Esophagus squamous epithelium (tissue), 5 donors: ENCODE results near the gene NBL1. TPM values are rescaled to one million over a fixed set of nuclear protein-coding genes. Genes with fewer than 3 reads are reported as not detected.
"Not testable (repeated sequence)": the region's sequence is repeated elsewhere in the genome, so short reads cannot be mapped to it uniquely, and the experiment has no call there.

Source experiments
- DNase-seq: peaks from one replicate; lab custom pipeline; 2025; lab: John Stamatoyannopoulos, UW
- H3K27ac ChIP-seq, 4 donors: fragments of 200-600 bp; sonication (generic); one replicate each; pipeline ENCODE4 v1.5.1; 2016 to 2019; ENCODE audit warnings: mild to moderate bottlenecking in 1 of 4
- H3K27me3 ChIP-seq, 4 donors: fragments of 200-600 bp; sonication (generic); 1 replicate in 3 of 4; 2 replicates in 1 of 4; pipeline versions ENCODE4 v1.5.1 to v1.6.0; 2017 to 2021; ENCODE audit warnings: antibody characterized with exemption in 1 of 4
- H3K36me3 ChIP-seq, 3 donors: fragments of 200-600 bp; sonication (generic); one replicate each; pipeline ENCODE4 v1.5.1; 2016 to 2019
- H3K4me1 ChIP-seq, 3 donors: fragments of 200-600 bp; sonication (generic); one replicate each; pipeline ENCODE4 v1.5.1; 2017 to 2019
- H3K4me3 ChIP-seq, 4 donors: fragments of 200-600 bp; sonication (generic); 1 replicate in 3 of 4; 2 replicates in 1 of 4; pipeline ENCODE4 v1.5.1; 2016 to 2019; ENCODE audit warnings: mild to moderate bottlenecking in 2 of 4, moderate library complexity in 1 of 4
- H3K9me3 ChIP-seq, 3 donors: fragments of 200-600 bp; sonication (generic); one replicate each; pipeline ENCODE4 v1.5.1; 2016 to 2019
- POLR2A ChIP-seq, 4 donors: fragments of 450-650 bp; IDR thresholded peaks; one replicate each; pipeline ENCODE4 v1.6.1; 2017; ENCODE audit warnings: antibody characterized with exemption in 4 of 4, mild to moderate bottlenecking in 4 of 4, moderate library complexity in 3 of 4
- WGBS, 2 donors: methylation state at CpG; one replicate each; pipeline ENCODE4 v1.1.5; 2018; 5-methylcytosine and 5-hydroxymethylcytosine counted together
- intact Hi-C: fragments of 100-400 bp; cut with DNase I; formaldehyde crosslinking; loops from one replicate; pipeline ENCODE4 v1.15.0; 2022
- total RNA-seq, 4 donors: library from RNA; depleted of rRNA; stranded (reverse); fragments of >200 nt; gene quantifications; one replicate each; pipeline ENCODE4 v1.1.0, GENCODE V29; 2016
- TF ChIP-seq, protein P1 (sequence below), 6 experiments: fragments of 450-650 bp in 4 of 6; fragments of 200-600 bp in 2 of 6; sonication (generic) in 2 of 6; IDR thresholded peaks; one replicate each; pipeline ENCODE4 v1.5.1; 2016 to 2019; ENCODE audit warnings: antibody characterized with exemption in 6 of 6, mild to moderate bottlenecking in 4 of 6, moderate library complexity in 4 of 6
- donor health status: DM: yes; HTN: yes; CAD: no.

NBL1 gene
- total RNA-seq, 4 donors from 2014 or later = 67.8 to 170 (median 95.1) TPM

DNA sequence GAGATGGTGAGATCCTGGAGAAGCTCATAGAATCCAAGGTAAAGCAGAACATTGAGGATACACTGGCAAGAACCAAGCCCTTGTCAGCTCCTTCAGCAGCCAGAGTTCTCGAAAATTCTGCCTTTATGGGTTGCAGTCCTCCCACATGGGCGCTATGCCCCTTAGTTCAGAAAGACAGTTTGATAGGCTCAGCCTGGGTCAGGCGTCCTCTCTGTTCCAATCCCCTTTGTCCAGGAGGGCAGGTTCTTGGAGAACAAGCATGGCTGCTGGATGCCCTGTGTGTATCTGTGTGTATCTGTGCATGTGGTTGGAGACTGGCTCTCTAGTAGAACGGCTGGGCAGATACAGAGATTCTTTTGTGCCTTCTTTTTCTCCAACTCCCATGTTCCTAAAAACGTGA, 8.0 kb upstream of the NBL1 start:
- Histone ChIP-seq H3K4me3 (no peak overlapping the region), H3K4me1 (peaks cover 14 to 28% (median 23%) of the 10 kb centered on the region in 3 donors), H3K36me3 (no peaks in the 10 kb centered on the region), H3K9me3 (no peaks in the 10 kb centered on the region), H3K27ac (no peak overlapping the region), H3K27me3 (no peaks in the 10 kb centered on the region)
- no peak for DNase-seq
- intact Hi-C loops = no loop called here
- TF ChIP-seq POLR2A (IDR thresholded peaks at IDR 0.05) = no peak
- TF ChIP-seq, protein P1, sequence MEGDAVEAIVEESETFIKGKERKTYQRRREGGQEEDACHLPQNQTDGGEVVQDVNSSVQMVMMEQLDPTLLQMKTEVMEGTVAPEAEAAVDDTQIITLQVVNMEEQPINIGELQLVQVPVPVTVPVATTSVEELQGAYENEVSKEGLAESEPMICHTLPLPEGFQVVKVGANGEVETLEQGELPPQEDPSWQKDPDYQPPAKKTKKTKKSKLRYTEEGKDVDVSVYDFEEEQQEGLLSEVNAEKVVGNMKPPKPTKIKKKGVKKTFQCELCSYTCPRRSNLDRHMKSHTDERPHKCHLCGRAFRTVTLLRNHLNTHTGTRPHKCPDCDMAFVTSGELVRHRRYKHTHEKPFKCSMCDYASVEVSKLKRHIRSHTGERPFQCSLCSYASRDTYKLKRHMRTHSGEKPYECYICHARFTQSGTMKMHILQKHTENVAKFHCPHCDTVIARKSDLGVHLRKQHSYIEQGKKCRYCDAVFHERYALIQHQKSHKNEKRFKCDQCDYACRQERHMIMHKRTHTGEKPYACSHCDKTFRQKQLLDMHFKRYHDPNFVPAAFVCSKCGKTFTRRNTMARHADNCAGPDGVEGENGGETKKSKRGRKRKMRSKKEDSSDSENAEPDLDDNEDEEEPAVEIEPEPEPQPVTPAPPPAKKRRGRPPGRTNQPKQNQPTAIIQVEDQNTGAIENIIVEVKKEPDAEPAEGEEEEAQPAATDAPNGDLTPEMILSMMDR (IDR thresholded peaks at IDR 0.05) = no peak
- 73 to 76% methylated on average over 5 of the region's 5 CpGs for WGBS, 2 donors

DNA sequence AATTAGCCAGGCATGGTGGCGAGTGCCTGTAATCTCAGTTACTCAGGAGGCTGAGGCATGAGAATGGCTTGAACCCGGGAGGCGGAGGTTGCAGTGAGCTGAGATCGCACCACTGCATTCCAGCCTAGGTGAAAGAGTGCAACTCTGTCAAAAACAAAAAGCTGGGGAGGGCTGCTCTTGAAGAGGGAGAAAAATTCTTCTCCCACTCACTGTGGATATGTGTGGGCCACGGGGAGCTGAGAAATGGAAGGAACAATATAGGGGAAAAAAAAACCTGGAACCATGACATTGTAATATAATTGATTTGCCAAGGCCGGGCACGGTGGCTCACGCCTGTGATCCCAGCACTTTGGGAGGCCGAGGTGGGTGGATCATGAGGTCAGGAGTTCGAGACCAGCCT, 7.4 kb upstream of the NBL1 start:
- DNase-seq, H3K9me3 ChIP-seq, H3K4me3 ChIP-seq, intact Hi-C loops, H3K27me3 ChIP-seq, H3K36me3 ChIP-seq, H3K27ac ChIP-seq: not testable (repeated sequence)
- H3K4me1 ChIP-seq = peaks cover 14 to 35% (median 26%) of the 10 kb centered on the region in 3 donors
- 90 to 93% methylated on average over 10 of the region's 10 CpGs for WGBS, 2 donors

DNA sequence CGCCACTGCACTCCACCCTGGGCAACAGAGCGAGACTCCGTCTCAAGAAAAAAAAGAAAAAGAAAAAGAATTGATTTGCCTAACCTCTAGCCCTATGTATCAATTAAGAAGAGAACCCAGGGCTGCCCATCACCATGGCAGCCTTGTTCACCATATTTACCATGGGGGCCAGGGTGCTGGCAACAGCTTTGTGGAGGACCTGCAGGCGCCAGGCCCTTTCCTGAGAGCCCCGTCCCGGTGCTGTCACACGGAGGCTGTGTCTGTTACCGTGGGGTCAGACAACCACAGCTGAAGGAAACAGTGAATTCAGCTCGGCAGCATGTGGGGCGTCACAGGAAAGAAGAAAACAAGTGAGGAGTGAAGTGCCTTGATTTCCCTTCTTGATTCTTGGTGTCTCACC, 6.5 kb upstream of the NBL1 start:
- no peaks in the 10 kb centered on the region for H3K9me3 ChIP-seq
- no peak for DNase-seq
- H3K27me3 ChIP-seq = no peaks in the 10 kb centered on the region
- H3K36me3 ChIP-seq = no peaks in the 10 kb centered on the region
- H3K4me3 ChIP-seq = no peak overlapping the region
- intact Hi-C loops = no loop called here
- H3K4me1 ChIP-seq = peaks cover 14 to 43% (median 27%) of the 10 kb centered on the region in 3 donors
- WGBS, 2 donors = 90 to 97% methylated on average over 10 of the region's 10 CpGs
- H3K27ac ChIP-seq = no peak overlapping the region
- no peak for TF ChIP-seq POLR2A (IDR thresholded peaks at IDR 0.05)
- TF ChIP-seq, protein P1 (IDR thresholded peaks at IDR 0.05) = no peak

- H3K27ac ChIP-seq = peak overlapping the region in 2 of 4 donors; percentile 73 to 85
- H3K36me3 ChIP-seq, DNase-seq, H3K9me3 ChIP-seq, H3K27me3 ChIP-seq, H3K4me3 ChIP-seq, intact Hi-C loops: not testable (repeated sequence)
- 75 to 86% methylated on average over 10 of the region's 10 CpGs for WGBS, 2 donors
- peaks cover 24 to 55% (median 34%) of the 10 kb centered on the region in 3 donors for H3K4me1 ChIP-seq
Measured at GRCh38 chr1:19639228-19639627, 4.9 kb upstream of the NBL1 start.

DNA sequence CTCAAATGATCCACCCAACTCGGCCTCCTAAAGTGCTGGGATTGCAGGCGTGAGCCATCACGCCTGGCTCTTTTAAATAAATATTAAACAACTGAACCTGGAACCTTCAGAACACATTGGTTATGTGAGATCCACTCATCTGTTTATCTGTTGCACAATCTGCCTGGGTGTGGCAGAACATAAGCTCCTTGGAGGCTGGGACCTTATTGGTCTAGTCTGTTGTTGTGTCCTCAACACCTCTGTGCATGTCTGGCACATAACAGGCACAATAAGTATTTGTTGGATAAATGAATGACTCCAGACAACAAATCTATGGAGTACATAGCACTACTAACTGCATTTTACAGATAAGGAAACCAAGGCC, 4.1 kb upstream of the NBL1 start:
- peak overlapping the region; percentile 63 to 85 (median 76) for H3K27ac ChIP-seq
- H3K9me3 ChIP-seq = no peaks in the 10 kb centered on the region
- no peak for TF ChIP-seq POLR2A (IDR thresholded peaks at IDR 0.05)
- TF ChIP-seq, protein P1 (IDR thresholded peaks at IDR 0.05) = no peak
- DNase-seq = no peak
- H3K4me3 ChIP-seq = no peak overlapping the region
- intact Hi-C loops = no loop called here
- WGBS, 2 donors = 23 to 37% methylated on average over 3 of the region's 3 CpGs
- no peaks in the 10 kb centered on the region for H3K36me3 ChIP-seq
- H3K27me3 ChIP-seq = no peaks in the 10 kb centered on the region
- peaks cover 24 to 57% (median 34%) of the 10 kb centered on the region in 3 donors for H3K4me1 ChIP-seq

DNA sequence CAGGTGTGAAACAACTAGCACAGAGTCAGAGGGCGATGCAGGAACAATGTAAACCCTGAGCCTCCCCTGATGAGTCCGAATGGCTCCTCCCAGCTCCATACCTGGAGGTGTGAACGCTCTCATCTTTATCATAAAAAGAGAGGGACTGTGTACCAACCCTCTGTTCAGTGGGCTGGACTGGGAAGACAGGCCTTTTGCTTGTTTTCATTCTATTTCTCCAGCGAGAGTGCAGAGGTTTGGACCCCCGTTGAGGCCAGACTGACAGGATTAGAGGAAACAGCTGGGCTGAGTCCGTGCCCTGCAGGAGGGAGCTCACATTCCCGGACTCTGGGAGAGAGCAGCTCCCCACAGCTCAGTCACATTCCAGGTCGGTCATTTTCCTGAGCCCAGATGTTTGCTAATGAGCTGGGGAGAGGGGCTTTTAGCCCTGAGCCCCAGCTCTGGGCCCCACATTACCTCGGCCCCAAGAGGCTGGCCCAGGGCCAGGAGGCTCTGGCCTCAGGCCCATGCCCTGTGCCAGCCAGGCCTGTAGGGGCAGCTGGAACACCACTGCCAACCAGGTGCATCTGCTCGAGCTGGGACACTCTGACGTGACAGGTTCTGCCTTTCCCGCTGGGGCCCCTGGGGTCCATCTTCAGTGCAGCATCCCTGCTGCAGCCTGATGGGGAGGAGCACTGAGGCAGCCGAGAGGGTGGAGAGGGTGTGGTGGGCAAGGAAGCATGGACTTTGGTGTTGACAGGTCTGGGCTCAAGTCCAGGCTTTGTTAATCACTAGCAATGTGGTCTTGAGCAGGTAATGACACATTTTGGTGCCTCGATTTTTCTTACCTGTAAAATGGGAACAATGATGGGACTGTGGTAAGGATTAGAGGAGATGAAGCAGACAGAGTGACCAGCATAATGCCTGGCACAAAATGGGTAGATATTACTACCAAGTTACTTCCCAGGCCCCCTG, 3.5 kb upstream of the NBL1 start:
- TF ChIP-seq, protein P1 (IDR thresholded peaks at IDR 0.05) = peak in 3 of 6 experiments; percentile 4 to 25 (median 21)
- no peak for TF ChIP-seq POLR2A (IDR thresholded peaks at IDR 0.05)
- H3K4me3 ChIP-seq = no peak overlapping the region
- peak overlapping the region; percentile 63 to 85 (median 76) for H3K27ac ChIP-seq
- DNase-seq = no peak
- WGBS, 2 donors = 29 to 37% methylated on average over 8 to 11 of the region's 14 CpGs
- intact Hi-C loops = no loop called here
- no peaks in the 10 kb centered on the region for H3K36me3 ChIP-seq
- H3K9me3 ChIP-seq = no peaks in the 10 kb centered on the region
- no peaks in the 10 kb centered on the region for H3K27me3 ChIP-seq
- H3K4me1 ChIP-seq = peaks cover 24 to 58% (median 32%) of the 10 kb centered on the region in 3 donors
